B cell (primary cell): ENCODE data around the gene PPP1R26.

Experiments
- CTCF ChIP-seq: fragments of 200-600 bp; IDR thresholded peaks from one replicate; pipeline ENCODE4 v1.8.0; 2022; ENCODE audit warnings: antibody characterized with exemption, mild to moderate bottlenecking
- EZH2 ChIP-seq: IDR thresholded peaks from 2 replicates; pipeline ENCODE4 v1.6.1; 2012; ENCODE audit warnings: borderline replicate concordance, low read depth, mild to moderate bottlenecking, moderate library complexity, low read length; ENCODE audit not compliant: insufficient read depth, poor library complexity, severe bottlenecking

- TF ChIP-seq CTCF (no peak), EZH2 (no peak)
Measured at GRCh38 chr9:135521608-135522095, 42.1 kb downstream of the PPP1R26 start.
